OCI-LY7 (cell line): ENCODE measurements around the gene SLC30A3. TPM values are rescaled to one million over a fixed set of nuclear protein-coding genes. Genes with fewer than 3 reads are reported as not detected.

ENCODE experiments used
- BruUV-seq: library from RNA; stranded (reverse); fragments of 400-500 nt; replicated peaks from 2 replicates; lab custom pipeline; 2021; lab: Mats Ljungman, UMichigan
- CTCF ChIA-PET: fragments of 300-600 bp; sonication (Branson Sonifier 250); formaldehyde crosslinking; loops from one replicate; lab custom pipeline; 2022; ENCODE audit warnings: antibody characterized with exemption; ENCODE audit not compliant: unreplicated experiment; lab: Charles Lee
- POLR2A ChIA-PET: fragments of 300-600 bp; sonication (Branson Sonifier 250); formaldehyde crosslinking; loops from one replicate; lab custom pipeline; 2022; ENCODE audit warnings: antibody characterized with exemption; lab: Charles Lee
- DNase-seq: peaks from one replicate; pipeline ENCODE4 v3.0.0-alpha.2; 2015; ENCODE audit warnings: low spot score
- H2AFZ ChIP-seq: fragments of 200-600 bp; sonication (generic), shearing (Covaris generic); 2 replicates; pipeline ENCODE4 v1.6.1; 2014; ENCODE audit warnings: mild to moderate bottlenecking, antibody characterized with exemption, low read length, moderate library complexity
- H3K27ac ChIP-seq: fragments of 200-600 bp; sonication (generic); 2 replicates; pipeline ENCODE4 v1.5.1; 2014; ENCODE audit warnings: mixed run types, low read depth, mild to moderate bottlenecking, moderate library complexity, low read length, inconsistent platforms; ENCODE audit not compliant: poor library complexity, severe bottlenecking
- H3K36me3 ChIP-seq: fragments of 200-600 bp; sonication (generic); 2 replicates; pipeline ENCODE4 v1.6.1; 2014; ENCODE audit warnings: mild to moderate bottlenecking, antibody characterized with exemption, low read length, moderate library complexity, mixed read lengths; ENCODE audit not compliant: insufficient read depth
- H3K4me1 ChIP-seq: fragments of 200-600 bp; sonication (generic); 2 replicates; pipeline ENCODE4 v1.5.1; 2014; ENCODE audit warnings: mild to moderate bottlenecking, low read length; ENCODE audit not compliant: insufficient read depth, poor library complexity, severe bottlenecking
- H3K4me2 ChIP-seq: fragments of 200-600 bp; sonication (generic); 2 replicates; pipeline ENCODE4 v1.6.1; 2014; ENCODE audit warnings: mild to moderate bottlenecking, low read length
- H3K4me3 ChIP-seq: fragments of 200-600 bp; sonication (generic); 2 replicates; pipeline ENCODE4 v1.5.1; 2014; ENCODE audit warnings: mild to moderate bottlenecking, low read depth, low read length; ENCODE audit not compliant: poor library complexity, severe bottlenecking
- H3K79me2 ChIP-seq: fragments of 200-600 bp; sonication (generic); 2 replicates; pipeline ENCODE4 v1.6.1; 2016; ENCODE audit warnings: low read depth, mild to moderate bottlenecking, low read length, moderate library complexity, mixed read lengths; ENCODE audit not compliant: insufficient read depth
- H3K9me2 ChIP-seq: fragments of 200-600 bp; sonication (generic); 2 replicates; pipeline ENCODE4 v1.6.1; 2016; ENCODE audit warnings: mild to moderate bottlenecking, low read length, mixed read lengths; ENCODE audit not compliant: insufficient read depth
- H3K9me3 ChIP-seq: fragments of 200-600 bp; sonication (generic); 2 replicates; pipeline ENCODE4 v1.6.1; 2014; ENCODE audit warnings: mild to moderate bottlenecking, mixed run types, low read length, mixed read lengths
- H4K20me1 ChIP-seq: fragments of 200-600 bp; sonication (generic); 2 replicates; pipeline ENCODE4 v1.6.1; 2014; ENCODE audit warnings: mild to moderate bottlenecking, antibody characterized with exemption, low read length, moderate library complexity, mixed read lengths; ENCODE audit not compliant: insufficient read depth
- CTCF ChIP-seq: fragments of 200-600 bp; sonication (generic); conservative IDR thresholded peaks from 2 replicates; pipeline ENCODE4 v1.5.1; 2014; ENCODE audit warnings: mild to moderate bottlenecking, antibody characterized with exemption, low read length, moderate library complexity, mixed read lengths
- EZH2phosphoT487 ChIP-seq: fragments of 200-600 bp; sonication (generic); IDR thresholded peaks from 2 replicates; pipeline ENCODE4 v1.6.1; 2018; ENCODE audit warnings: low read depth, borderline replicate concordance, mild to moderate bottlenecking, mixed run types, antibody characterized with exemption, low read length, moderate library complexity, mixed read lengths
- intact Hi-C: fragments of 100-400 bp; cut with micrococcal nuclease; formaldehyde crosslinking; loops from one replicate; pipeline ENCODE4 v1.10.0; 2022; ENCODE audit not compliant: unreplicated experiment
- total RNA-seq, 2 experiments: library from RNA; depleted of rRNA in 1 of 2; stranded (reverse); fragments of >200 nt in 1 of 2; shearing (Covaris generic) in 1 of 2; gene quantifications; 2 replicates each; pipeline ENCODE4 v1.2.3, GENCODE V29; 2014 to 2022

Gene SLC30A3
- total RNA-seq, 2 experiments from 2014 or later, result 23.3 to 71.6 TPM

GRCh38 chr2:27237341-27237945 is 25.4 kb downstream of the SLC30A3 start:
- BruUV-seq, result no TSS peak
- no peak overlapping the region for H2AFZ ChIP-seq
- intact Hi-C loops, result no loop called here
- H3K9me2 ChIP-seq, result no peaks in the 10 kb centered on the region
- H3K79me2 ChIP-seq, result no peaks in the 10 kb centered on the region
- POLR2A ChIA-PET, result no interaction called here
- H3K9me3 ChIP-seq, result no peaks in the 10 kb centered on the region
- peaks cover 100% of the 10 kb centered on the region for H3K36me3 ChIP-seq
- H3K4me2 ChIP-seq, result no peak overlapping the region
- TF ChIP-seq CTCF (no peak), EZH2phosphoT487 (no peak)
- no peak for DNase-seq
- CTCF ChIA-PET, result no interaction called here
- H3K4me3 ChIP-seq, result no peak overlapping the region
- H3K27ac ChIP-seq, result no peak overlapping the region
- no peaks in the 10 kb centered on the region for H4K20me1 ChIP-seq
- H3K4me1 ChIP-seq, result no peaks in the 10 kb centered on the region

- no peak for DNase-seq
- ChIA-PET POLR2A (interaction anchor here (0.8 kb wide), 1 partner anchor 17 kb away, joined by 3 read pairs; no protein-coding TSS in a partner anchor), CTCF (no interaction called here)
- Histone ChIP-seq H3K79me2 (no peaks in the 10 kb centered on the region), H4K20me1 (no peaks in the 10 kb centered on the region), H3K9me3 (no peaks in the 10 kb centered on the region), H3K9me2 (no peaks in the 10 kb centered on the region), H3K36me3 (peaks cover 100% of the 10 kb centered on the region), H3K4me2 (no peak overlapping the region), H2AFZ (no peak overlapping the region), H3K27ac (no peak overlapping the region), H3K4me1 (no peaks in the 10 kb centered on the region), H3K4me3 (no peak overlapping the region)
- BruUV-seq, result no TSS peak
- TF ChIP-seq CTCF (no peak), EZH2phosphoT487 (no peak)
- intact Hi-C loops, result no loop called here
Measured at GRCh38 chr2:27236626-27237025, 26.2 kb downstream of the SLC30A3 start.

GRCh38 chr2:27236136-27236535 is 26.7 kb downstream of the SLC30A3 start:
- POLR2A ChIA-PET, result interaction anchor here (0.6 to 1.0 kb wide), 4 partner anchors 12 to 102 kb away, joined by 3 read pairs; partner anchors contain the start of gene PREB
- CTCF ChIA-PET, result no interaction called here
- no peaks in the 10 kb centered on the region for H3K9me3 ChIP-seq
- no peak overlapping the region for H2AFZ ChIP-seq
- no peaks in the 10 kb centered on the region for H4K20me1 ChIP-seq
- no peaks in the 10 kb centered on the region for H3K4me1 ChIP-seq
- intact Hi-C loops, result no loop called here
- H3K79me2 ChIP-seq, result no peaks in the 10 kb centered on the region
- DNase-seq, result no peak
- H3K4me2 ChIP-seq, result no peak overlapping the region
- TF ChIP-seq CTCF (no peak), EZH2phosphoT487 (no peak)
- H3K27ac ChIP-seq, result no peak overlapping the region
- no peak overlapping the region for H3K4me3 ChIP-seq
- peaks cover 100% of the 10 kb centered on the region for H3K36me3 ChIP-seq
- H3K9me2 ChIP-seq, result no peaks in the 10 kb centered on the region
- no TSS peak for BruUV-seq
